ENCODE results near the gene OOSP3.
A peak's percentile ranks its signal among the peaks of the same experiment; 100 is the strongest.
"Not testable (repeated sequence)": the region's sequence is repeated elsewhere in the genome, so short reads cannot be mapped to it uniquely, and the experiment has no call there.

OOSP3 gene, protein sequence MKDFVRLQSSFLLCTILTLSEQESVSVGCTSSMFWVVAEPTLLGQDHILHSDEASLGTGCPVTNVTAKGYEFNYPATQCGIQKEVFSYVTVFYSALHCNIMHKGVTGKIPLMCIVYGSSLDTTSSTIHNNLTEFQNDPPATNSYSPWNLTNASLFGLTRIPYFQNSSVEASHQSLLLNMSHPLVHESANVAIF

DNA sequence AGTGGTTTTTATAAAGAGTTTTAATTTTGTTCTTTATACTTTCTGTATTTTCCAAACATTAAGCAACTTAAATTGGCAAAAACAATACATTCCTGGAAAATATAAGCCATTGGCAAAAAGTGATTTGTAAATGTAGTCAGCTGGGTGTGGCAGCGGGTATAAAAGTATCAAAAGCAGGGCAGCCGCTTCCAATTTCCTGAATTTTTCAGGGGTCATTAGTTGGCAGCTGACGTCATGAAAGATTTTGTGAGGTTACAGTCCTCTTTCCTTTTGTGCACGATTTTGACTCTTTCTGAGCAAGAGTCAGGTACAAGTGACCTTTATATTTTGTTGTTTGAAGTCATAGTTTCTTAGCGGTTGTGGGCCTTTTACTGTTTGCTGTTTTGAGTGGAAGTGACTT is at the start of gene OOSP3:
TSS of gene OOSP3 (plus strand) at position 208 of the 400 bp plus-strand sequence. CDS start at position 235, 27 bp downstream.
- no peak for DNase-seq

DNA sequence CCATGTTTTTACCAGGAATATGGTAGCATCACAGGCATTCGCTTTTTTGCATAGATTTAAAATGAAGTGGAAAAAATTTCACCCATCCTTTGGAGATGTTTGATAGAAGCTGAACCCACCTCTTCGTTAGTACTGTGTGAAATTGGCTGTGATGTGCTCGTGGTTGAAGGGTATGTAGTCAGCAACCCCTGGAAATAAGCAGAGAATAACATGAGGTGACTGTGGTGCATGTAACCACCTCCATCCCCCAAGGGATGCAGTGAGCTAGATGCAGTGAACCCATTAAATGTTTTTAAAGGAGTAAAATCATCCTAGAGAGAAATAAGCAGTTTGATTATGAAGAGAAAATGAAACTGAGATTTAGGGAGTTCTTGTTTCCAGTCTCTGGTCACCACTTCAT is 49.2 kb upstream of the OOSP3 start:
- no peak for DNase-seq

DNA sequence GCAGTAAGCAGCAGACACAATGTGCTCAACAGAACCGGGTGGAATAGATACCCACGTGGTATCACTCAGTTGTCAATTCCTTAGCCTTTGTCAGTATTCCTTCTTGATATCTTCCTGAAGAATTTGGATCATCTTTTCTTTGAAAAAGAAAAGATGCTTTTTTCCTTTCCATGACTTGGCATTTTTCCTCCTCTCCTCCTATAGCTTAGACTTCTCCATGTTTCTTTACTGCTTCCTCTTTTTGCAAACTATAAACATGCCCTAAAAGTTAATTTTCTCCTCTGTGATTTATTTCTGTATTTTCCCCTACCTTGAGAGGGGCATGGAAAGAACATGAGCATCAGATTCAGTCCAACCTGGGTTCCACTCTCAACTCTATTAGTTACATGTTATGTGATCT is 45.0 kb upstream of the OOSP3 start:
- DNase-seq, result no peak

DNA sequence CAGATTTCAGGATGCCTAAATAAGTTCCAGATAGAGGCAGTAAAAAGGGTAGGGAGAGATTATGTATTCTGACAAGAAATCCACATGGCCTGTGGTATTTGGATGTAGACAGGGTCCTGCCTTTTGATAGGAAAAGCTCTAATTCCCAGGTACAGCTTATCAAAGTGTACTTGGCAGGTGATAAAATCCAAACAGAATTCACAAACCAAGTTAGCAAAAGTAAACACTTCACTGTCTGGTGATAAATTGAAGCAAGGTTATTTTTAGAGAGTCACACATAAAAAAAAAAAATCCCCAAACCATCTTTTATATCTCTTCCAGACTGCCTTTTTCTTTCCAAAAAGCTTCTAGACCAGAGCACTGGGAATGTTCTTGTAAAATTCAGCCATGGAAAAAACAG is 39.0 kb upstream of the OOSP3 start:
- DNase-seq, result no peak

DNA sequence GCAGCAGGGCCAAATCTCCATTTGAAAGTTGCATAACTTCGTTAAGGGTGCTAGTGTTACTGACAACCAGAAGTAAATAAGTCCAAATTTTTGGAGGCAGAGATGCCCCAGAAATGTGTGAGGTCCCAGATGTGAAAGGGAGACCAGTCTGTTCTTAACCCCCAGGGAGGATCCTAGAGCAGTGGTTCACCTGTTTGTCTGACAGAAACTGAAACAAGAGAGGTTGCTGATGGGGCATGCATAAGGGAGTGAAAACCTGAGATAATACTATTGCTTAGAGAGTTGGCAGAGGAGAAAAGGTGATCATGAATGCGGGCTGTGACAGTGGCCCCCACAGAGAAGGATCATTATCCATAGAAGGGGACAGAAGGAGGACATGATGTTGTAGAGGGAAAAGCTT is 37.1 kb upstream of the OOSP3 start:
- DNase-seq, result no peak

DNA sequence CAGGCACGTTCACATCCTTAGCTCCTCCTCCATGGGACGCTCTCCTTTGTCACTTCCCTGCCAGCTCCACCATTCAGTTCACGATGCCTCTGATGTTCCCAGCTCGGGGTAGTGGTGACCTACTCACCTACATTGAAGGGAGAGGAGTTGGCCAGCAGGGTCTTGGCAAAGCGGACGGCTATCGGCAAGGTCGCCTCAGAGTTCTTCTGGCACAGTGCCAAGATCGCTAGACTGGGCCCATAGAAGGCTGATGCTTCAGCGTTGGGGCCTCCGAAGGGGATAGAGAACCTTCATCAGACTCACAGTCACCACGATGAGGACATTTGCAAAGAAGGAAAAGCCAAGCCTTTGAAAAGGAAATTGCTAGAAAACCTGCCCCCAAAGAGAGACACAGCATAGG is 36.3 kb upstream of the OOSP3 start:
- no peak for DNase-seq

DNA sequence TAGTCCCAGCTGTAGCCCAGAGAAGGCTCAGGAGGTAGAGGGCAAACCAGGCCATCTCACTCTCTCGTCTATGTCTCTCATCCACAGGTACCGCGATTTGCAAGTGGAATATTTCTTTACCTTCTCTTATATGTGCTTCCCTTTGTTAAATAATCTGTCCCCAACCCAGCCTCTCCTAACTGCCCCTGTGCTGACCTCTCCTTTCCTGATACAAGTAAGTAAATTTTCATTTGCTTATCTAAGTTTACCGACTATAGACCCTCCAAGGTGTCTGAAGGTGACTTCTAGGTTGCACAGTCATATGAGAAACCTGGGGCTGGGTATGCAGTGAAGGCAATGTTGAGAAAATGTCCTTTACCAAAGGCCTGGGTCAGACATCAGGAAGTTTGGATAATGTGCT is 33.2 kb upstream of the OOSP3 start, which contains the start of gene CBLIF:
TSS of gene CBLIF (minus strand) at position 101 of the 400 bp plus-strand sequence. CDS start at position 55, 46 bp downstream.
- no peak for DNase-seq

DNA sequence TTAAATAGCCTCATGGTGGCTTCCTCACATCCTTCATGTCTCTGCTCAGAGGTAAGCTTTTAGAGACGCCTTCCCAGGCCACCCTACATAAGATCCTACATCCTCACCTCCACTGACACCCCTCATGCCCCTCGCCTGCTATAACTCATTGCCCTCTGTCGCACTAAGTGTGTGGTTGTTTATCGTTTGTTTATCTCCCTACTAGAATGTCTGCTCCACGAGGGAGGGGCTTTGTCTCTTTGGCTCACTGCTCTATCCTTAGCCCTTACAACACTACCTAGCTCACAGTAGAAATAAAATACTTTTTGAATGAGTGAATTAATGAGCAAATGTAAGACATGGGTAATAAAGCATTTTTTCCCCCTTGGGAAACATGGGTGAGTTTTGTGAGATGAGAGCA is 32.0 kb upstream of the OOSP3 start:
- no peak for DNase-seq

DNA sequence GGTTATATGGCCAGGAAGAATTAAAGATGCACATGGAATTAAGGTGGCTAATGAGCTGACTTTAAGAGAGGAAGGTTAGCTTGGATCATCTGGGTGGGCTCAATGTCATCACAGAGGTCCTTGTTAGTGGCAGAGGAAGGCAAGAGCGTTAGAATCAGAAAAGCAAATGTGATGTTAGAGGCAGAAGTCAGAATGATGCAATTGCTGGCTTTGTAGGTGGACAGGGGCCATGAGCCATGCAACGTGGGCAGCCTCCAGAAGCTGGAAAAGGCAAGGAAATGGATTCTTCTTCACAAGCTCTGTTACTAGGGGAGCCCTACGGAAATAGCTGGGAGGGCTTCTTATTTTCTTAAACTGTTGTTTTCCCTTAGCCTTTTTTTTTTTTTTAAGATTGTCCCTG is 31.0 kb upstream of the OOSP3 start:
- no peak for DNase-seq

DNA sequence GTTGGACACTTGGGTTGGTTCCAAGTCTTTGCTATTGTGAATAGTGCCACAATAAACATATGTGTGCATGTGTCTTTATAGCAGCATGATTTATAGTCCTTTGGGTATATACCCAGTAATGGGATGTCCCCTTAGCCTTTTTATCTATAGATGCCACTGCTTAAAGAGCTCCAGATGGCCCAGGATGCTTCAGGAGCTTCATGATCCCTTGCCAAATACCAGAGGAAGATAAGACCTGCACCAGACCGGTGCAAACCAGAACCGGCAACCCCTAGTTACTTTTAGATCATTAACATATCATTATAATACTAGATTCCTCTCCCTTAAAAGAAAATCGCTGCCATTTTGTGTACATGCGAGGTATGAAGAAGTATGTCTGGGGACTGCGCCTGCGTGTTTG is 30.1 kb upstream of the OOSP3 start:
- DNase-seq, result not testable (repeated sequence)

DNA sequence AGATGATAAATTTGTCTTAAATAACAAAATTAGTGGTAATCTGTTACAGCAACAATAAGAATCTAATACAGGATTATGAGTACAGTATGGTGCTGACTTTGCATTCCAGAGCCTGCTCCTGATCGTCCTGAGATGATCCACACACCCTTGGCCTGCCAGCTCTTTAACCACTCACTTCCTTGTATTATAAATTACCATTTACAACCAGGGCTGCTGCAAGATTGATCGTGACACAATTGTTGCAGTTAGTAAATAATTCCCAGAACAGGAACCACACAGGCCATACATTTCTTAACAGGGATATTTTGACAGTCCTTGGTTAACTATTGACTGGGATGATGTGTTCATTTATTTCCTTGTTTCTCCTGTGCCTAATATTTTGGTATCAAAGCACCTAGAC is 29.5 kb upstream of the OOSP3 start:
- no peak for DNase-seq

DNA sequence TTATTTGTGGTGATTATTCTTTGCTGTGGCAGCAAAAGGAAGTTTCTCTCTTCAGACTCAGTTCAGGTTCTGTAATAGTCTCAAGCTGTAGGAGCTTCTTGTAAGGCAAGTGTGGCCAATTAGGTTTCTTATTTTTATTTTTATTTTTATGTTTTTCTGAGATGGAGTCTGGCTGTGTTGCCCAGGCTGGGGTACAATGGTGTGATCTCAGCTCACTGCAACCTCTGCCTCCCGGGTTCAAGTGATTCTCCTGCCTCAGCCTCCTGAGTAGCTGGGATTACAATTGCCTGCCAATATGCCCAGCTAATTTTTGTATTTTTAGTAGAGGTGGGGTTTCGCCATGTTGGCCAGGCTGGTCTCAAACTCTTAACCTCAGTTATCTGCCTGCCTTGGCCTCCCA is 29.0 kb upstream of the OOSP3 start:
- DNase-seq, result not testable (repeated sequence)

DNA sequence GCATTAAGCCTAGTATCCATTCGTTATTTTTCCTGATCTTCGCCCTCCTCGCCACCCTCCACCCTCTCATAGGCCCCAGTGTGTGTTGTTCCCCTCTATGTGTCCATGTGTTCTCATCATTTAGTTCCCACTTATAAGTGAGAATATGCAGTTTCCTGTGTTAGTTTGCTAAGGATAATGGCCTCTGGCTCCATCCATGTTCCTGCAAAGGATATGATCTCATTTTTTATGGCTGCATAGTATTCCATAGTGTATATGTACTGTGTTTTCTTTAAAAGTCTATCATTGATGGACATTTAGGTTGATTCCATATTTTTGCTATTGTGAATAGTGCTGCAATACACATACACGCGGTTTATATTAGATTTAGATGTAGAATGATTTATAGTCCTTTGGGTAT is 27.2 kb upstream of the OOSP3 start:
- not testable (repeated sequence) for DNase-seq

DNA sequence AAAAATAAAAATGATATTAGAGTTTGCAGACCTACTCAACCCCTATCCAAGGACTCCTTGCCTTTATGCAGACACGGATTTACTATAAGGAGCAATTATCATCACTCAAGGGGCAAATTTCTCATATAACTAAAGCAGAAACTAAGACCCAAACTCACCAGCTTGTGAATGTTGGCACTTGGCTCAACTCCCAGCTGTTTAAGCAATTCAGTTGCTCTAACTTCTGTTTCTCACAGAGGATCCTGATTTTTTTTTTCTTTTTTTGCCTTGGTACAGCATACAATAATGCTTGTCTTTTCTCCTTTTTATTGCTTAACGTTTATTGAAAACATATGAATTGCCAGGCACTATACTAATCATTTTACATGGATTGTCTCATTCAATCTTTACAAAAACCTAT is 23.7 kb upstream of the OOSP3 start:
- no peak for DNase-seq

DNA sequence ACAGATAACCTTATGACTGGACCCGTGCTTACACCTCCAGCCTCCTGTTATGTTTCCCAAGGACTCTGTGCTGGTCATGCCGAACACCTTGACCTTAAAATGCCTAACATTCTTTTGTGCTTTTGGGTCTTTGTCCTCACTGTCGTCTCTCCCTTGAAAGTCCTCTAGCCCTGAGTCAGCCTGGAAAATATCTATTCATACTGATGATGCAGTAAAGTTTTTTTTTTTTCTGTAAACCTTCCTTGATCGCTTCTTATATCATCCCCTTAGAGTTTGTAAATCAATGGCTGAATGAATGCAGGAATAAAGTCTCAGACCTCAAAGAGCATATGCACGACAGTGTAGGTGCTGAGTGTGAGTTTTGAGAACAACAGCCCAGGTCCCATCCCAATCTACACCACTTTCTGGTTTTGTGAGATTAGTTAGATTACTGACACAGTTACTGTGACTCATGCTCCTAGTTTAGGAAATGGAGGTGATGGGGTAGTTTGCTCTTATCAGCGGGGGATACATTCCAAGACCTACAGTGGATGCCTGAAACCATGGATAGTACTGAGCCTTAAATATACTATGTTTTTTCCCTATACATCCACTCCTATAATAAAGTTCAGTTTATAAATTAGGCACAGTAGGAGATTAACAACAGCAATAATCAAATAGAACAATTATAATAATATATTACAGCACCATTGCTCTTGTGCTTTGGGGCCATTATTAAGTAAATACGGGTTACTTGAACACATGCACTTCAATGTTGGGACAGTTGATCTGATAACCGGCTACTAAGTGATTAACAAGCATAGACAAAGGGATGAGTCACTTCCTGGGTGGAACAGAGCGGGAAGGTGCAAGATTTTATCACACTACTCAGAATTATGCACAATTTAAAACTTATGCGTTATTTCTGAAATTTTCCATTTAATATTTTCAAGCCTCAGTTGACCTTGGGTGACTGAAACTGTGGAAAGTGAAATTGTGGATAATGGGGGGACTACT is 20.8 kb upstream of the OOSP3 start:
- DNase-seq, result no peak

DNA sequence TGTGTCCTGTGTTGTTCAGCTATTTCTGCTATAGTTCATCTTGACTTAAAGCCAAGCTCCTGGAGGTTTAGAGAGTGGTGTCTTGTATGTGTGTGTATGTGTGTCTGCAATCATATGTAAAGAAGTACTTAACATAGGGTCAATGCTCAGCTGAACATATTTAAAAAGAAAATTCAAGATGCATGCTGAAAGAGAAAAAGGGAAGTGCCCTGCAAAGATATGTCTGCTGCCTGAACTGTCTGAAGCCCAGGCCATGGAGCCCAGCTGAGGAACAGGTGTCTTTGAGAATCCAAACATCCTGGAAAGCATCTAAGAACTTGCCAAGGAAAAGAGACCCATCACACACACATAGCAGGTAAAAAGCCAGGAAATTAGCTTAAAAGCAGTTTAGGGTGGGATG is 18.9 kb upstream of the OOSP3 start:
- no peak for DNase-seq

DNA sequence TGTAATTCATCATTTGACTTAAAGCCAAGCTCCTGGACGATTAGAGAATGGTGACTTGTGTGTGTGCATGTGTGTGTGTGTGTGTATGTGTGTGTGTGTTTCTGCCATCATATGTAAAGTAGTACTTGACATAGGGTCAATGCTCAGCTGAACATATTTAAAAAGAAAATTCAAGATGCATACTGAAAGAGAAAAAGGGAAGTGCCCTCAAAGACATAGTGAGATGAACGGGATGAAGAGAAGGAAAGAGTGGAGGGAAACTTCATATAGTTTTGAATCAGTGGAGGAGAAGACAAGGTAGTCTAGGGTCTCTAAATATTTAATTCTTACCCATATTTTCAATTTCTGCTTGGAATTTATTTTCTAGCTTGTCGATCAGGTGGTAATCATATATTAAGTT is 16.3 kb upstream of the OOSP3 start:
- DNase-seq, result no peak

DNA sequence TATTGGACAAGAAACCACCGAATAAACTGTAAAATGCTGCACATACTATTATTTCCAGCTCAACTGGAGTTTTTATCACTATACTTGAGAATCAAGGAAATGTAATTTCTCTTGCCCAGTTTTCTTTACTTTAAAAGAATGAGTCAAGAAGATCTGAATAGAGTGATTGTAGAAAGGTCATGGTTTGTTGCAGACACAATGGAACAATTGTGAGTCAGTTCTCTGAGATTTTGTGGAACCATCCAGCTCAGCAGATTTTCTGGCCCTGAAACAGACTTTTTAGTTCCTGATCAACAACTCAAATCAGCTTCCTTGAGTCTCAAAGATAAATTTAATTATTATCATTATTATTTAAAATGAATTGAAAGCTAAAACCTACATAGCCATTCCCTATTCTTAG is 13.6 kb upstream of the OOSP3 start:
- no peak for DNase-seq

DNA sequence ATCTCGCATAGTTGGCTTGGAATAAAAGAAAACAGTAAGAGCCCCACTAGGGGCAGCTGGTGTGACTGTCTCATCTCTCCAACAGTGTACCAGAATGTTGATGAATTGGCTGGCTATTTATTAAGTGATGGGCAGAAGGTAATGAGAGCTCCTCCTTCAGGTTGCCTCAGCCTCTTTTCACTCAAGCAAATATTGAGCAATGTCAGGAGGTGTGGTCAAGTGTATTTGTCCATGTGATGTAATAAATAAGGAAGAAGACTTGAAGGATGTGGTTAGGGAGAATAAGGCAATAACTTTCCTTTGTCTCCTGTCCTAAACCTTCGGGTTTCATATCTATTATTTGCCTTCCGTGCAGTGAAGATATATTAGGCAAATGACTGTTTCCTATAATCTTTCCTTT is 12.2 kb upstream of the OOSP3 start, which contains the start of gene TCN1:
TSS of gene TCN1 (minus strand) at position 91 of the 400 bp plus-strand sequence. CDS start at position 74, 17 bp downstream.
- DNase-seq, result peak; percentile 63

DNA sequence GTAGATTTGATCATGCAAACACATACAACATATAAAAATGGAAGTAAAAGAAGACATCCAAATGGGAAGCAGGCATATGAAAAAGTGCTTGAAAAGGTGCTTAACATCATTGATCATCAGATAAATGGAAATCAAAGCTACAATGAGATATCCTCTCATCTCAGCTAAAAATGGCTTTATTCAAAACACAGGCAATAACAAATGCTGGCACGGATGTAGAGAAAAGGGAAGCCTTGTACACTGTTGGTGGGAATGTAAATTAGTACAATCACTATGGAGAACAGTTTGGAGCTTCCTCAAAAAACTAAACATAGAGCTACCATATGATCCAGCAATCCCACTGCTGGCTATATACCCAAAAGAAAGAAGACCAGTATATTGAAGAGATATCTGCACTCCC is 11.7 kb upstream of the OOSP3 start:
- no peak for DNase-seq

DNA sequence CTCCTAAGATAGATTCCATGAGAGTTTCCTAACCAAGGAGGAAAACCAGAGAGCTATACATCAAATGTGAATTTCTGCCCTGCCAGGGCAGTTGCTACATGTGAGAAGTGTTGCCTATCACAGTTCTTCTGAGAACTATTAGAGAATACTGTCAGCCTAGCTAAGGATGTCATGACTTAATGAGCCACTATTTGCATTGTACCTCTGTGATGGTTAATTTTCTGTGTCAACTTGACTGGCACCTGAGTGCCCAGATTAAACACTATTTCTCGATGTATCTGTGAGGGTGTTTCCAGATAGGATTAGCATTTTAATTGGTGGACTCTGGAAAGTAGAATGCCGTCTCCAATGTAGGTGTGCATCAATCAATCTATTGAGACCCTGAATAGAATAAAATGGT is 10.6 kb upstream of the OOSP3 start:
- DNase-seq, result no peak

DNA sequence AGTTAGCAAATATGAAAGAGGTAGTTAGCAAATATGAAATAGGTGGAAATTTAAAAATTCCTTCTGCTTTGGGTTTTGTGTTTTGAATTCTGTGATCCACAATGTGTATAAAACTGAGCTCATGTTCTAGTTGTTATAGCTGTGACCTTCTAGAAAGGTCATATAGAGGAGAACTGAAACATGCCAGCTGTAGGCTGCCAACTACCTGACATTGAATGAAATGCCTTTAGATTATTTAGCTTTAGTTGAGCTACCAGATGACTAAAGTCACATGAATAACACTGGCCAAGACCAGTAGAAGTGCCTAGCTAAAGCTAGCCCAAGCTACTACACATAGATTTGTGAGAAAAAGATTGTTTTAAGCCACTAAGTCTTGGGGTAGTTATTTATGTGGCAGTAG is 6.5 kb upstream of the OOSP3 start:
- no peak for DNase-seq

DNA sequence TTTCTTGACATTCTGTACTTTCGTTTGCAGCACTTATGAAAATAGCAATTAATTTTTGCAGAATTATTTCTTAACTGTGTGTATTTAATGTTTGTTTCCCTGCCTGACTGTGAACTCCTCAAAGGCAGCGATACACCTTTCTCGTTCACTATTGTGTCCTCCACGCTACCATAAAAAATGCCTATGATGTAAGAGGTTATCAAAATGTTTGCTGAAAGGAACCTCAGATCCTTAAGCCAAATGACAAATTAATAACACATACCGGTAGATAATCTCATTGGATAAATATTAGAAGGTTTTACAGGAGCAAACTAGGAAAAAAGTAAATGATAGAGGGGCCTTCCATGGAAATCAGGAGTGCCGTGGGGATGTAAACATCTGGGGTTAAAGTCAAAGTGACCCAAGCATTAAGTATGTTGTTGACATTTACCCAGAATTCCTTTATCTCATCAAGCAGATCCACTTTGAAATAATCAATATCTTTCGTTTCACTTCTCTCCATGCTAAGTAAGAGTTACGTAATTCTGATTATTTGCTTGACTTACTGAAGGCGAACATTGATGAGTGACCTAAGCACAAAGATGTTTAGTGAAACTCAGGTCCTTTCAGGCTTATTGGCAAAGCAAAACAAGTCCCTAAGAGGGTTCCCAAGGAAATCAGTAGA is 2.6 kb upstream of the OOSP3 start:
- DNase-seq, result no peak

DNA sequence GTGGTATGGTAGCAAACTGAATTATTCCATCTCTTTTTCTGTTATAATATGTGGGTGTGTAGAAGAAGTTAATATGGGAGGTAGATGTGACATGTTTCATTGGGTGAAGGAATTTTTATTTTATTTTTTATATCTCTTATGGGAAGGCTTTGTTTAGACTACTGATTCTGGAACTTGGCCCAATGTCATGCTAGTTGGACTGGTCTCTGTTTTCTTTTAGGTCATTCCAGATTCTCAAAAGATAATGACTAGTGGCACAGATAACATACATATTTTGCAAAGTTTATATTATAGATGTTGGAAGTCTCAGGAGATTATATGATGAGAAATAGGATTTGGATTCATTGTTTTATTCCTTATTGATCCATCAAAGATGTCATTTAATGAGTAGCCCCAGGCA is 1.3 kb upstream of the OOSP3 start:
- no peak for DNase-seq
